ENCODE data around the gene B4GALNT4.
"Not testable (repeated sequence)": the region's sequence is repeated elsewhere in the genome, so short reads cannot be mapped to it uniquely, and the experiment has no call there.

The B4GALNT4 gene

GRCh38 chr11:375065-376025, 6.0 kb downstream of the B4GALNT4 start:
- DNase-seq (ENCODE audit: low read depth in 1 of 2, low spot score in 1 of 2), result no peak

- DNase-seq (ENCODE audit: low read depth in 1 of 2, low spot score in 1 of 2), result no peak
These were observed 7.4 kb downstream of the B4GALNT4 start for GRCh38 chr11:376531-377173.

GRCh38 chr11:377174-377865, 8.0 kb downstream of the B4GALNT4 start:
- DNase-seq (ENCODE audit: low read depth in 1 of 2, low spot score in 1 of 2), result no peak

GRCh38 chr11:377883-378500, 8.7 kb downstream of the B4GALNT4 start:
- DNase-seq (ENCODE audit: low read depth in 1 of 2, low spot score in 1 of 2), result no peak

GRCh38 chr11:379205-380094, 10.2 kb downstream of the B4GALNT4 start:
- no peak for DNase-seq (ENCODE audit: low read depth in 1 of 2, low spot score in 1 of 2)

- DNase-seq (ENCODE audit: low read depth in 1 of 2, low spot score in 1 of 2), result no peak
These were observed 10.8 kb downstream of the B4GALNT4 start for GRCh38 chr11:380095-380480.

- DNase-seq (ENCODE audit: low read depth in 1 of 2, low spot score in 1 of 2), result no peak
These were observed 11.2 kb downstream of the B4GALNT4 start for GRCh38 chr11:380491-380890.

GRCh38 chr11:380996-381395, 11.7 kb downstream of the B4GALNT4 start:
- no peak for DNase-seq (ENCODE audit: low read depth in 1 of 2, low spot score in 1 of 2)

GRCh38 chr11:381501-382072, 12.3 kb downstream of the B4GALNT4 start:
- DNase-seq (ENCODE audit: low read depth in 1 of 2, low spot score in 1 of 2), result no peak

- no peak for DNase-seq (ENCODE audit: low read depth in 1 of 2, low spot score in 1 of 2)
These were observed 12.9 kb downstream of the B4GALNT4 start for GRCh38 chr11:382081-382629.

- no peak for DNase-seq (ENCODE audit: low read depth in 1 of 2, low spot score in 1 of 2)
These were observed 14.1 kb downstream of the B4GALNT4 start for GRCh38 chr11:383431-383830.

- no peak for DNase-seq (ENCODE audit: low read depth in 1 of 2, low spot score in 1 of 2)
These were observed 15.2 kb downstream of the B4GALNT4 start for GRCh38 chr11:384511-384910.

GRCh38 chr11:385594-386351, 16.5 kb downstream of the B4GALNT4 start:
- DNase-seq (ENCODE audit: low read depth in 1 of 2, low spot score in 1 of 2), result no peak

GRCh38 chr11:386483-386882, 17.2 kb downstream of the B4GALNT4 start:
- DNase-seq (ENCODE audit: low read depth in 1 of 2, low spot score in 1 of 2), result no peak

- DNase-seq (ENCODE audit: low read depth in 1 of 2, low spot score in 1 of 2), result no peak
These were observed 18.0 kb downstream of the B4GALNT4 start for GRCh38 chr11:387193-387793.

- DNase-seq (ENCODE audit: low read depth in 1 of 2, low spot score in 1 of 2), result not testable (repeated sequence)
These were observed 20.1 kb downstream of the B4GALNT4 start for GRCh38 chr11:389369-389768.

- no peak for DNase-seq (ENCODE audit: low read depth in 1 of 2, low spot score in 1 of 2)
These were observed 20.9 kb downstream of the B4GALNT4 start for GRCh38 chr11:390175-390574.
